Measurements from ENCODE around the gene TRAPPC6A.

- TF ChIP-seq EZH2 (IDR thresholded peaks at IDR 0.05; ENCODE audit: low read depth, unreplicated experiment): no peak
- no peak for TF ChIP-seq CTCF (conservative IDR thresholded peaks at IDR 0.05; ENCODE audit: low read depth in 2 of 2)
- no peak for TF ChIP-seq REST (IDR thresholded peaks at IDR 0.05; ENCODE audit: unreplicated experiment)
- no peak for TF ChIP-seq POLR2AphosphoS5 (IDR thresholded peaks at IDR 0.05; ENCODE audit: low read depth)
Measured at GRCh38 chr19:45216667-45217066, 38.6 kb upstream of the TRAPPC6A start.
